ENCODE measurements around the gene IL5. TPM values are rescaled to one million over a fixed set of nuclear protein-coding genes. Genes with fewer than 3 reads are reported as not detected.
"Not testable (repeated sequence)": the region's sequence is repeated elsewhere in the genome, so short reads cannot be mapped to it uniquely, and the experiment has no call there.

The IL5 gene
- total RNA-seq, 2 experiments from 2014 or later = 17.6 to 18.7 TPM

- CTCF ChIA-PET = interaction anchor here (1.1 kb wide), 1 partner anchor 168 kb away, joined by 3 read pairs; no protein-coding TSS in a partner anchor
- POLR2A ChIA-PET = no interaction called here
These were observed 2.6 kb downstream of the IL5 start for GRCh38 chr5:132540764-132541163.

GRCh38 chr5:132540149-132540548 is 3.2 kb downstream of the IL5 start:
- CTCF ChIA-PET = interaction anchor here (1.1 kb wide), 1 partner anchor 168 kb away, joined by 3 read pairs; no protein-coding TSS in a partner anchor
- POLR2A ChIA-PET = no interaction called here

GRCh38 chr5:132539716-132540115 is 3.6 kb downstream of the IL5 start:
- ChIA-PET POLR2A (no interaction called here), CTCF (no interaction called here)

- CTCF ChIA-PET = interaction anchor here (0.7 to 1.1 kb wide), 2 partner anchors 22 to 111 kb away, joined by 3 read pairs; no protein-coding TSS in a partner anchor
- POLR2A ChIA-PET = no interaction called here
These were observed 12.4 kb downstream of the IL5 start for GRCh38 chr5:132530946-132531345.

DNA sequence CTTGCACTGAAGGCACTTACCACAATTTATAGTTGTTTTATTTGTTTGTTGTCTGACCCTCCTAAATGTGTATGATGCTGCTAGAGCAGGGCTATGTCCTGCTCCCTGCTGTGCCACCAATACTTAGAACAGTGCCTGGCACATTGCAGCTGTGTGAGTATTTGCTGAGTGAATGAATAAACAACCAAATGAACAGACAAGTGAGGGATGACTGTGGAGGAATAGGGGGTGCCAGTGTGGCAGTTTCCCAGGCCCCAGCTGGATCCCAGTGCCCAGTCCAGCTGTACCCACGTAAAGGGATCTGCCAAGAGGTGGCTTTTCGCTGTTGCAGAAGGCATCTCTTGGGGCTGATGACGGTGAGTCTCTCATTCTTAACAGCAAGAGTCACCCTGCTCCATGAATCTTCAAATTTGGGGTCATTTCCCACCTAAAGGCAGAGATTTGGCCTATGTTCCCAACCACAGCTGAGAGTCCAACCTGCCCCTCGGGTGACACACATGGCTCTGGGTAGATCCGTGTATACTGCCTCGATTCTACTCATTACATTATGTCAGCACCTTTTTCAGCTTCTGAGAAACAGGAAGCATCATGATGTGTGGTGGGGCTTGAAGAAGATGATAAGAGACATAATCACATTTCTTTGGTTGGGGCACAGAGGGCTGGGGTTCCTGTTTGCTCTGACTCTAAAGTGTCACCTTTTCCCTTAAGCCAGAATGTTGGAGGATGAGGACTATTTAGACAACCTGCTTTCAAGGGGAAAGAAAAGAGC is 14.3 kb downstream of the IL5 start:
- CTCF ChIA-PET = interaction anchor here (1.7 to 3.6 kb wide), 2 partner anchors 112 to 291 kb away, joined by 3 to 17 read pairs; no protein-coding TSS in a partner anchor
- POLR2A ChIA-PET = interaction anchor here (0.6 kb wide), 1 partner anchor 49 kb away, joined by 4 read pairs; no protein-coding TSS in a partner anchor

GRCh38 chr5:132528021-132528420 is 15.3 kb downstream of the IL5 start:
- ChIA-PET POLR2A (no interaction called here), CTCF (interaction anchor here (1.2 to 3.6 kb wide), 9 partner anchors 19 to 296 kb away, joined by 3 to 17 read pairs (median 5); no protein-coding TSS in a partner anchor)

DNA sequence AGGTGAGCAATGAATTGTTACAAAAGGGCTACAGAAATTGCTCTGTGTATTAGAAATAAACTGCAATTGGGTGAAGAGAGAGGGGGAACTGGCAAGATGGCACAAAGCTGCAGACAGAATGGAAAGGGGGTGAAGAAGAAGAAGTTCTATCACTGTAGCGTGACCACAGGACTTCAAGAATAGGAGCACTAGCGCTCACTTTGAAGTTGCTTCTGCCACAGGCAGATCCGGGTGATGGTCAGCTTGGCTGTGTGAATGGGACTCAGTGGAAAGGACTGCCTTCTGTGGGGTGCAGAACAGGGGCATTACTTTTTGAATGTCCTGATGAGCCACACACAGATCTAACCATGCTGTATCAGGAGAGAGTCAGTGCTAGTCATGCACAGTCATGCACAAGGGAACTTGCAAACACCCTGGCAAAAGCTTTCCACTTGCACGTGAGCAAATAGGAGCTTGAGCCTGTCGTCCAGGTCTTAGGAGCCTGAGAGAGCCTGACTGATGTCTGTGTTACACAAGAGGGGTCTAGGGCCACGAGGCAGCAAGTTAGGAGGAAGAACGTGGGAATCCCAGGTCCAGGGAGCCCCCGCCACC is 16.3 kb downstream of the IL5 start:
- POLR2A ChIA-PET = no interaction called here
- CTCF ChIA-PET = interaction anchor here (0.6 to 3.6 kb wide), 30 partner anchors 10 to 462 kb away, joined by 3 to 17 read pairs (median 4); no protein-coding TSS in a partner anchor

GRCh38 chr5:132526290-132526973 is 16.9 kb downstream of the IL5 start:
- CTCF ChIA-PET = interaction anchor here (0.6 to 3.6 kb wide), 35 partner anchors 10 to 461 kb away, joined by 3 to 17 read pairs (median 4); partner anchors contain the start of gene RAD50
- POLR2A ChIA-PET = no interaction called here

DNA sequence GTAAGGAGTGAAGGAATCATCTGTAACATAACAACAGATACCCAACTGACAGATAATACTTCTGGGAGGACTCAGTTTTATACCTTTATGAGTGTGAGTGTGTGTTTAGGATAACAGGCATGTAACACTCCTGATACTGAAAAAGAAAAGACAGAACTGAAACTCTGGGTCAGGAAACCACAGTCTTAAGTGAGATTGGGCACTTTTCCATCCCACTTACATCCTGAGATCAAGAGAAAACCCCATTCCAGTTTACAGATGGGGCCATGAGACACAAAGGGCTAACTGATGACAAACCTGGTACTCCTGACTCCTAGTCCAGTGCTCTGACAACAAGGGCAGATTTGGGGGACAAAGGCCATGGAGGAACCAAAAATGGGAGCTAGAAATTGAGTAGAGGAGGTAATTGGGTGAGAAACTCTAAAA is 18.0 kb downstream of the IL5 start:
- ChIA-PET CTCF (interaction anchor here (1.0 to 2.5 kb wide), 7 partner anchors 24 to 295 kb away, joined by 3 to 6 read pairs (median 4); partner anchors contain the start of gene RAD50), POLR2A (no interaction called here)

GRCh38 chr5:132524877-132525276 is 18.4 kb downstream of the IL5 start:
- CTCF ChIA-PET = interaction anchor here (1.4 kb wide), 1 partner anchor 290 kb away, joined by 5 read pairs; no protein-coding TSS in a partner anchor
- POLR2A ChIA-PET = not testable (repeated sequence)

GRCh38 chr5:132522067-132522466 is 21.3 kb downstream of the IL5 start:
- CTCF ChIA-PET, POLR2A ChIA-PET: not testable (repeated sequence)

- POLR2A ChIA-PET, CTCF ChIA-PET: not testable (repeated sequence)
These were observed 29.5 kb downstream of the IL5 start for GRCh38 chr5:132513618-132514336.

DNA sequence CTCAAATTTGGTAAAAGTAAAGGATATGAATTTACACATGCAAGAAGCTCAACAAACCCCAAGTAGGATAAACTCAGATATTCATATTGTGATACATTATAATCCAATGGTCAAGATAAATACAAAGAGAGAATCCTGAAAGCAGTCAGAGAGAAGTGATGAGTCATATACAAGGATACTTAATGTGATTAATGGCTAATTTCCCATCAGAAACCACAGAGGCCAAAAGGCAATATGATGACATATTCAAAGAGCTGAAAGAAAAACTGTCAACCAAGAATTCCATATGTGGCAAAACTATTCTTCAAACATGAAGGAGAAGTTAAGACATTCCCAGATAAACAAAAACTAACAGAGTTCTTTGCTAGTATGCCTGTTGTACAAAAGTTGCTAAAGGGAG is 33.2 kb downstream of the IL5 start:
- POLR2A ChIA-PET = no interaction called here
- CTCF ChIA-PET = interaction anchor here (3.5 kb wide), 1 partner anchor 124 kb away, joined by 11 read pairs; no protein-coding TSS in a partner anchor

DNA sequence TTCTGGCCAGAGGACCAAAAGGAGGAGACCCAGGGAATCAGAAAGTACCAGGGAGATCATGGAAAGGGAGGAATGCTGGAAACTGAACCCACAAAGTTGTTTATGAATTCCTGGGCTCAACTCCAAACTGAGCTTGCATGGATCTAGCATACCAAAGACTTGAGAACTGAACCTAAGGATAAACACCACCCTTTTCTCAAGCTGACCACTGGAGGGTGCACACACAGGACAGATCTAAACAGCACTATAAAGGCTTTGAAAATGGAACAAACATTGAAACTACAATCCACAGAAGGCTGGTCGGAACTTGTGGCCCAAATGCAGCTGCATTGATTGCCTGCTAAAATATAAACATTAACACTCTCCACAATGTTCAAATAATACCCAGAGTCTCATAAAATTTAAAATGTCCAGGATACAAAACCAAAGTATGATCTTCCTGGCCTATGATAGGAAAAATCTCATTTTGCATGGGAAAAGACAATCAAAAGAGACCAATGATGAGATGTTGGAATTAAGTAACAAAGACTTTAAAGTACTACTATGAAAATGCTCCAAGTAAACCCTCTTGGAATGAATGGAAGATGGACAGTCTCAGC is 37.1 kb downstream of the IL5 start:
- POLR2A ChIA-PET = no interaction called here
- CTCF ChIA-PET = interaction anchor here (0.9 to 1.6 kb wide), 5 partner anchors 9 to 317 kb away, joined by 3 to 5 read pairs (median 3); no protein-coding TSS in a partner anchor

- ChIA-PET POLR2A (no interaction called here), CTCF (interaction anchor here (0.9 to 1.6 kb wide), 5 partner anchors 9 to 318 kb away, joined by 3 to 5 read pairs (median 3); no protein-coding TSS in a partner anchor)
These were observed 37.7 kb downstream of the IL5 start for GRCh38 chr5:132505641-132506040.

DNA sequence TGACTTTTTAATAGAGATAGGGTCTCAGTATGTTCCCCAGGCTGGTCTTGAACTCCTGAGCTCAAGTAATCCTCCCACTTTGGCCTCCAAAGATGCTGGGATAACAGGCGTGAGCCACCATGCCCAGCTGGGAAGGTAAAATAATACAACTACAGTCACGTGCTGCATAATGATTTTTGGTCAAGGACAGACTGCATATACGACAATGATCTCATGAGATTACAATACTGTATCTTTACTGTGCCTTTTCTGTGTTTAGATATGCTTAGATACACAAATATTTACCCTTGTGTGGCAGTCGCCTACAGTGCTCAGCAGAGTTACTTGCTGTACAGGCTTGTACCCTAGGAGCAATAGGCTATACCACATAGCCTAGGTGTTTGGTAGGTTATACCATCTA is 38.6 kb downstream of the IL5 start:
- ChIA-PET CTCF (no interaction called here), POLR2A (no interaction called here)

DNA sequence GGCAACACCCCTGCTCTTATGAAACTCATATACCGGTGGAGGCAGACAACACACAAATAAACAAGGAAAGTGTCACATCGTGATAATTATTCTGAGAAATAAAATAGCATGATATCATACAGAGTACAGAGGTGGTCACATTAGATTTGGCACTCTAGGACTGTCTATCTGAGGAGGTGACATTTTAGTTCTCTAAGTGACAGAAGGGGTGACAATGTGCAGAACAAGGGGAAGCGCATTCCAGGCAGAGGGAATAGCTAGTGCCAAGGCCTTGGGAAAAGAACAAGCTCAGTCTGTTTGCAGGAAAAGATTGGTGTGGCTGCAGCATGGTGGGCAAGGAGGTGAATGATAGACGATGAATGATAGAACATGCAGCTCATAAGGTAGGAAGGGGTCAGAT is 40.1 kb downstream of the IL5 start:
- ChIA-PET POLR2A (no interaction called here), CTCF (interaction anchor here (1.3 to 10.1 kb wide), 2 partner anchors 23 to 116 kb away, joined by 4 to 165 read pairs; no protein-coding TSS in a partner anchor)
